HEK293 (cell line): Measurements from ENCODE around the gene CDC34.

Source experiments
- CTCF ChIA-PET: fragments of 350-600 bp; formaldehyde crosslinking; extraction: SDS; loops from one replicate; lab custom pipeline; 2021; ENCODE audit warnings: antibody characterized with exemption; lab: Yijun Ruan, JAX
- POLR2A ChIA-PET: fragments of 300-600 bp; formaldehyde crosslinking; extraction: SDS; loops from one replicate; lab custom pipeline; 2020; ENCODE audit warnings: antibody characterized with exemption, inconsistent platforms; lab: Yijun Ruan, JAX
- H3K27ac ChIP-seq: fragments of 200-500 bp; sonication (Bioruptor generic); 2 replicates; pipeline ENCODE4 v1.5.1; 2014; ENCODE audit warnings: low read depth, low read length, control low read depth, inconsistent platforms; ENCODE audit errors: extremely low read depth
- H3K36me3 ChIP-seq, 2 experiments: fragments of 200-500 bp in 1 of 2; sonication (Bioruptor generic) in 1 of 2; 1 replicate in 1 of 2; 2 replicates in 1 of 2; pipeline ENCODE4 v1.5.1; 2014 to 2017; ENCODE audit warnings: inconsistent platforms in 2 of 2, low read length in 2 of 2; ENCODE audit not compliant: control insufficient read depth in 2 of 2, insufficient read depth in 1 of 2
- H3K4me1 ChIP-seq: fragments of 200-500 bp; sonication (Bioruptor generic); 2 replicates; pipeline ENCODE4 v1.5.1; 2014; ENCODE audit warnings: mild to moderate bottlenecking, low read length, inconsistent platforms; ENCODE audit not compliant: control insufficient read depth, insufficient read depth
- H3K4me3 ChIP-seq: 2 replicates; pipeline ENCODE4 v1.5.1; 2011; ENCODE audit warnings: low read depth, mild to moderate bottlenecking, control low read depth, low read length, moderate library complexity
- H3K9me3 ChIP-seq: fragments of 200-500 bp; sonication (Bioruptor generic); 2 replicates; pipeline ENCODE4 v1.5.1; 2014; ENCODE audit warnings: low read depth, low read length, inconsistent platforms; ENCODE audit not compliant: control insufficient read depth, insufficient read depth
- FEZF1 ChIP-seq: fragments of 450-650 bp; formaldehyde crosslinking; IDR thresholded peaks from 2 replicates; pipeline ENCODE4 v1.5.1; 2016; ENCODE audit warnings: missing biosample characterization, missing genetic modification characterization
- INSM2 ChIP-seq: fragments of 450-650 bp; formaldehyde crosslinking; IDR thresholded peaks from 2 replicates; pipeline ENCODE4 v1.5.1; 2016; ENCODE audit warnings: missing biosample characterization, missing genetic modification characterization
- KLF8 ChIP-seq: fragments of 450-650 bp; formaldehyde crosslinking; IDR thresholded peaks from 2 replicates; pipeline ENCODE4 v1.5.1; 2016; ENCODE audit warnings: missing biosample characterization, missing genetic modification characterization
- PRDM10 ChIP-seq: fragments of 450-650 bp; formaldehyde crosslinking; IDR thresholded peaks from 2 replicates; pipeline ENCODE4 v1.5.1; 2016; ENCODE audit warnings: missing biosample characterization, missing genetic modification characterization
- SCRT2 ChIP-seq: fragments of 450-650 bp; formaldehyde crosslinking; IDR thresholded peaks from 2 replicates; pipeline ENCODE4 v1.5.1; 2016; ENCODE audit warnings: missing biosample characterization, missing genetic modification characterization
- TRIM28 ChIP-seq: IDR thresholded peaks from 2 replicates; pipeline ENCODE4 v1.6.1; 2011; ENCODE audit warnings: low read length, control low read depth, borderline replicate concordance
- ZBTB26 ChIP-seq: fragments of 450-650 bp; formaldehyde crosslinking; optimal IDR thresholded peaks from 2 replicates; pipeline ENCODE3; 2016; ENCODE audit warnings: missing biosample characterization, mild to moderate bottlenecking, missing genetic modification characterization
- ZEB2 ChIP-seq: fragments of 450-650 bp; formaldehyde crosslinking; IDR thresholded peaks from 2 replicates; pipeline ENCODE4 v1.5.1; 2016; ENCODE audit warnings: missing biosample characterization, missing genetic modification characterization
- ZFHX2 ChIP-seq: fragments of 450-650 bp; formaldehyde crosslinking; conservative IDR thresholded peaks from 2 replicates; pipeline ENCODE4 v1.5.1; 2016; ENCODE audit warnings: missing biosample characterization, missing genetic modification characterization
- ZNF302 ChIP-seq: fragments of 450-650 bp; formaldehyde crosslinking; IDR thresholded peaks from 2 replicates; pipeline ENCODE4 v1.5.1; 2016; ENCODE audit warnings: missing biosample characterization, missing genetic modification characterization, low read depth
- ZNF335 ChIP-seq: fragments of 450-650 bp; formaldehyde crosslinking; conservative IDR thresholded peaks from 2 replicates; pipeline ENCODE4 v1.5.1; 2016; ENCODE audit warnings: missing biosample characterization, missing genetic modification characterization
- ZNF48 ChIP-seq: fragments of 450-650 bp; formaldehyde crosslinking; IDR thresholded peaks from 2 replicates; pipeline ENCODE4 v1.5.1; 2016; ENCODE audit warnings: missing biosample characterization, missing genetic modification characterization
- ZNF513 ChIP-seq: fragments of 450-650 bp; IDR thresholded peaks from 2 replicates; pipeline ENCODE4 v1.5.1; 2018; ENCODE audit warnings: missing biosample characterization, missing genetic modification characterization
- ZNF514 ChIP-seq: fragments of 450-650 bp; formaldehyde crosslinking; IDR thresholded peaks from 2 replicates; pipeline ENCODE4 v1.5.1; 2016; ENCODE audit warnings: missing biosample characterization, missing genetic modification characterization
- ZNF518A ChIP-seq: fragments of 450-650 bp; formaldehyde crosslinking; conservative IDR thresholded peaks from 2 replicates; pipeline ENCODE4 v1.5.1; 2016; ENCODE audit warnings: low read depth, missing biosample characterization, missing genetic modification characterization
- ZNF548 ChIP-seq: fragments of 450-650 bp; formaldehyde crosslinking; IDR thresholded peaks from 2 replicates; pipeline ENCODE4 v1.5.1; 2016; ENCODE audit warnings: missing biosample characterization, missing genetic modification characterization
- ZNF571 ChIP-seq: fragments of 450-650 bp; formaldehyde crosslinking; IDR thresholded peaks from 2 replicates; pipeline ENCODE4 v1.5.0; 2017; ENCODE audit warnings: missing biosample characterization, missing genetic modification characterization
- ZNF623 ChIP-seq: fragments of 450-650 bp; formaldehyde crosslinking; IDR thresholded peaks from 2 replicates; pipeline ENCODE4 v1.5.1; 2016; ENCODE audit warnings: missing biosample characterization, missing genetic modification characterization
- ZNF677 ChIP-seq: fragments of 450-650 bp; IDR thresholded peaks from 2 replicates; pipeline ENCODE4 v1.5.0; 2018; ENCODE audit warnings: missing biosample characterization, mild to moderate bottlenecking, missing genetic modification characterization, moderate library complexity
- ZNF704 ChIP-seq: fragments of 450-650 bp; formaldehyde crosslinking; IDR thresholded peaks from 2 replicates; pipeline ENCODE4 v1.5.1; 2016; ENCODE audit warnings: missing biosample characterization, missing genetic modification characterization
- ZNF791 ChIP-seq: fragments of 450-650 bp; formaldehyde crosslinking; IDR thresholded peaks from 2 replicates; pipeline ENCODE4 v1.5.1; 2016; ENCODE audit warnings: missing biosample characterization, missing genetic modification characterization
- ZNF830 ChIP-seq: fragments of 450-650 bp; IDR thresholded peaks from 2 replicates; pipeline ENCODE4 v1.5.0; 2018; ENCODE audit warnings: missing biosample characterization, missing genetic modification characterization, low read depth, mild to moderate bottlenecking, moderate library complexity
- ZSCAN23 ChIP-seq: fragments of 450-650 bp; formaldehyde crosslinking; IDR thresholded peaks from 2 replicates; pipeline ENCODE4 v1.5.1; 2016; ENCODE audit warnings: missing biosample characterization, missing genetic modification characterization

CDC34 gene

GRCh38 chr19:566403-566802, 34.8 kb downstream of the CDC34 start:
- CTCF ChIA-PET: interaction anchor here (0.5 kb wide), 1 partner anchor 12 kb away, joined by 3 read pairs; no protein-coding TSS in a partner anchor
- Histone ChIP-seq H3K4me3 (no peak overlapping the region), H3K27ac (no peak overlapping the region), H3K4me1 (no peaks in the 10 kb centered on the region), H3K9me3 (no peaks in the 10 kb centered on the region), H3K36me3 (no peaks in the 10 kb centered on the region)
- no peak for TF ChIP-seq ZNF513 (tag by site-specific recombination)
- TF ChIP-seq ZNF704 (tag by site-specific recombination): no peak
- no peak for TF ChIP-seq ZNF677 (tag by site-specific recombination)
- TF ChIP-seq ZFHX2 (tag by site-specific recombination): no peak
- TF ChIP-seq ZNF623 (tag by site-specific recombination): no peak
- no peak for TF ChIP-seq SCRT2
- TF ChIP-seq ZNF335 (tag by site-specific recombination): no peak
- TF ChIP-seq ZNF514 (tag by site-specific recombination): no peak
- TF ChIP-seq INSM2 (tag by site-specific recombination): no peak
- TF ChIP-seq ZNF830: no peak
- no peak for TF ChIP-seq ZSCAN23 (tag by site-specific recombination)
- no peak for TF ChIP-seq ZNF791 (tag by site-specific recombination)
- no peak for TF ChIP-seq ZNF548 (tag by site-specific recombination)
- no peak for TF ChIP-seq ZEB2 (tag by site-specific recombination)
- no peak for TF ChIP-seq ZNF302 (tag by site-specific recombination)
- TF ChIP-seq TRIM28: no peak
- POLR2A ChIA-PET: no interaction called here

- CTCF ChIA-PET: interaction anchor here (0.5 kb wide), 1 partner anchor 12 kb away, joined by 3 read pairs; no protein-coding TSS in a partner anchor
- H3K4me1 ChIP-seq: no peaks in the 10 kb centered on the region
- no peak overlapping the region for H3K27ac ChIP-seq
- no peak overlapping the region for H3K4me3 ChIP-seq
- POLR2A ChIA-PET: no interaction called here
- no peaks in the 10 kb centered on the region for H3K36me3 ChIP-seq
- no peaks in the 10 kb centered on the region for H3K9me3 ChIP-seq
- TF ChIP-seq ZNF518A (no peak), ZNF48 (tag by site-specific recombination) (no peak), ZBTB26 (no peak), ZNF302 (tag by site-specific recombination) (no peak), KLF8 (tag by site-specific recombination) (no peak), FEZF1 (tag by site-specific recombination) (no peak), PRDM10 (tag by site-specific recombination) (no peak), ZNF571 (no peak)
Measured at GRCh38 chr19:566844-567243, 35.3 kb downstream of the CDC34 start.
